HepG2 (cell line): ENCODE measurements around the gene MRI1.

Experiments
- CCAR2 ChIP-seq: fragments of 200-400 bp; formaldehyde crosslinking; optimal IDR thresholded peaks from 2 replicates; pipeline ENCODE3; 2018; ENCODE audit warnings: low read depth, mild to moderate bottlenecking, low read length, moderate library complexity
- GABPA ChIP-seq, 2 experiments: IDR thresholded peaks; 2 replicates each; pipeline ENCODE4 v1.6.1; 2011 to 2016; ENCODE audit warnings: low read depth in 2 of 2, low read length in 1 of 2, missing biosample characterization in 1 of 2, missing genetic modification characterization in 1 of 2
- NR2C2 ChIP-seq: sonication (generic); formaldehyde crosslinking; IDR thresholded peaks from 2 replicates; pipeline ENCODE4 v1.4.0; 2020; ENCODE audit warnings: missing genetic modification reagents, mild to moderate bottlenecking, moderate library complexity, borderline replicate concordance
- NR2F2 ChIP-seq: IDR thresholded peaks from 2 replicates; pipeline ENCODE4 v1.6.1; 2012; ENCODE audit warnings: low read depth, inconsistent platforms, borderline replicate concordance
- POLR2A ChIP-seq, 2 experiments: IDR thresholded peaks; 2 replicates each; pipeline ENCODE4 v1.6.1; 2011; ENCODE audit warnings: low read depth in 2 of 2, low read length in 2 of 2, mild to moderate bottlenecking in 1 of 2, moderate library complexity in 1 of 2; ENCODE audit not compliant: insufficient read depth in 1 of 2
- TBX3 ChIP-seq: fragments of 450-650 bp; IDR thresholded peaks from 2 replicates; pipeline ENCODE4 v1.6.1; 2017; ENCODE audit warnings: antibody characterized with exemption, mild to moderate bottlenecking, inconsistent platforms, borderline replicate concordance
- XRCC5 ChIP-seq: fragments of 200-400 bp; formaldehyde crosslinking; optimal IDR thresholded peaks from 2 replicates; pipeline ENCODE3; 2017; ENCODE audit warnings: mild to moderate bottlenecking, low read length
- TF ChIP-seq, protein P1 (sequence below): IDR thresholded peaks from 2 replicates; pipeline ENCODE4 v1.6.1; 2012; ENCODE audit warnings: low read length, improper control_type of control experiment

DNA sequence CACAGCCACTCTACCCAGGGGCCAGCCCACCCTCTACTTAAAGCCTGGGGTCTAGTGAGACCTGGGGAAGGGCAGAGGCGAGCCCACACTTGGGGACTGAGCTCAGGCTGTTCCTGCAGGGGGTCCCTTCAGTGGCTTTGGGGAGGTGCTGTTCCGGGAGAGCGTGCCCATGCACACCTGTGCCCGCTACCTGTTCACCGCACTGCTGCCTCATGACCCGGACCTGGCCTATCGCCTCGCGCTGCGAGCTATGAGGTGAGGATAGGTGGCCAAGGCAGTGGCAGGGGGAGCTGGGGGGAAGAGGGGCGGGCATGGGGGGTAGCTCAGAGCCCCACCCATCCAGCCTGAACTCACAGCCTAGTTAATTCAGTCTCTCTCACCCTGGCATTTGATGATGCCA lies 54.9 kb downstream of the MRI1 start:
- TF ChIP-seq XRCC5 (no peak), CCAR2 (no peak), GABPA (IDR thresholded peaks at IDR 0.05; ENCODE audit: low read depth, low read length) (no peak), GABPA (CRISPR knock-in tag; IDR thresholded peaks at IDR 0.05; ENCODE audit: low read depth) (no peak), NR2C2 (CRISPR knock-in tag) (no peak), TBX3 (no peak), POLR2A (IDR thresholded peaks at IDR 0.05; ENCODE audit: insufficient read depth in 1 of 2, low read depth in 2 of 2, low read length in 2 of 2) (no peak), NR2F2 (no peak)
- TF ChIP-seq, protein P1, sequence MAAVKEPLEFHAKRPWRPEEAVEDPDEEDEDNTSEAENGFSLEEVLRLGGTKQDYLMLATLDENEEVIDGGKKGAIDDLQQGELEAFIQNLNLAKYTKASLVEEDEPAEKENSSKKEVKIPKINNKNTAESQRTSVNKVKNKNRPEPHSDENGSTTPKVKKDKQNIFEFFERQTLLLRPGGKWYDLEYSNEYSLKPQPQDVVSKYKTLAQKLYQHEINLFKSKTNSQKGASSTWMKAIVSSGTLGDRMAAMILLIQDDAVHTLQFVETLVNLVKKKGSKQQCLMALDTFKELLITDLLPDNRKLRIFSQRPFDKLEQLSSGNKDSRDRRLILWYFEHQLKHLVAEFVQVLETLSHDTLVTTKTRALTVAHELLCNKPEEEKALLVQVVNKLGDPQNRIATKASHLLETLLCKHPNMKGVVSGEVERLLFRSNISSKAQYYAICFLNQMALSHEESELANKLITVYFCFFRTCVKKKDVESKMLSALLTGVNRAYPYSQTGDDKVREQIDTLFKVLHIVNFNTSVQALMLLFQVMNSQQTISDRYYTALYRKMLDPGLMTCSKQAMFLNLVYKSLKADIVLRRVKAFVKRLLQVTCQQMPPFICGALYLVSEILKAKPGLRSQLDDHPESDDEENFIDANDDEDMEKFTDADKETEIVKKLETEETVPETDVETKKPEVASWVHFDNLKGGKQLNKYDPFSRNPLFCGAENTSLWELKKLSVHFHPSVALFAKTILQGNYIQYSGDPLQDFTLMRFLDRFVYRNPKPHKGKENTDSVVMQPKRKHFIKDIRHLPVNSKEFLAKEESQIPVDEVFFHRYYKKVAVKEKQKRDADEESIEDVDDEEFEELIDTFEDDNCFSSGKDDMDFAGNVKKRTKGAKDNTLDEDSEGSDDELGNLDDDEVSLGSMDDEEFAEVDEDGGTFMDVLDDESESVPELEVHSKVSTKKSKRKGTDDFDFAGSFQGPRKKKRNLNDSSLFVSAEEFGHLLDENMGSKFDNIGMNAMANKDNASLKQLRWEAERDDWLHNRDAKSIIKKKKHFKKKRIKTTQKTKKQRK, result no peak
